Measurements from ENCODE around the gene RAB6A. TPM values are rescaled to one million over a fixed set of nuclear protein-coding genes. Genes with fewer than 3 reads are reported as not detected.

RAB6A gene
- polyA plus RNA-seq, 1 experiment, result 153 TPM

Other genes starting within 250 kb of the RAB6A start
- gene FAM168A, start 163.0 kb downstream of the RAB6A start, polyA plus RNA-seq (2011; rRNA removed), result 21.3 and 23.6 TPM in 2 replicates
- 0.61 and 0.78 TPM in 2 replicates for gene PLEKHB1, start 114.5 kb downstream of the RAB6A start, polyA plus RNA-seq (2011; rRNA removed)
- gene MRPL48, start 26.8 kb upstream of the RAB6A start, polyA plus RNA-seq (2011; rRNA removed), result 57.9 and 65.7 TPM in 2 replicates
- gene COA4, start 115.8 kb upstream of the RAB6A start, polyA plus RNA-seq (2011; rRNA removed), result 54.5 and 57.3 TPM in 2 replicates
- gene PAAF1, start 115.9 kb upstream of the RAB6A start, polyA plus RNA-seq (2011; rRNA removed), result 14.4 and 18.5 TPM in 2 replicates
- 0.11 and 0.17 TPM in 2 replicates for gene DNAJB13, start 190.0 kb upstream of the RAB6A start, polyA plus RNA-seq (2011; rRNA removed)
- gene UCP2, start 221.8 kb upstream of the RAB6A start, polyA plus RNA-seq (2011; rRNA removed), result 4.7 and 5.9 TPM in 2 replicates
- 0.41 and 0.53 TPM in 2 replicates for gene UCP3, start 248.0 kb upstream of the RAB6A start, polyA plus RNA-seq (2011; rRNA removed)

Measured in AG04450 (cell line).